ENCODE measurements around the gene EBPL.
"Not testable (repeated sequence)": the region's sequence is repeated elsewhere in the genome, so short reads cannot be mapped to it uniquely, and the experiment has no call there.

Gene EBPL

DNA sequence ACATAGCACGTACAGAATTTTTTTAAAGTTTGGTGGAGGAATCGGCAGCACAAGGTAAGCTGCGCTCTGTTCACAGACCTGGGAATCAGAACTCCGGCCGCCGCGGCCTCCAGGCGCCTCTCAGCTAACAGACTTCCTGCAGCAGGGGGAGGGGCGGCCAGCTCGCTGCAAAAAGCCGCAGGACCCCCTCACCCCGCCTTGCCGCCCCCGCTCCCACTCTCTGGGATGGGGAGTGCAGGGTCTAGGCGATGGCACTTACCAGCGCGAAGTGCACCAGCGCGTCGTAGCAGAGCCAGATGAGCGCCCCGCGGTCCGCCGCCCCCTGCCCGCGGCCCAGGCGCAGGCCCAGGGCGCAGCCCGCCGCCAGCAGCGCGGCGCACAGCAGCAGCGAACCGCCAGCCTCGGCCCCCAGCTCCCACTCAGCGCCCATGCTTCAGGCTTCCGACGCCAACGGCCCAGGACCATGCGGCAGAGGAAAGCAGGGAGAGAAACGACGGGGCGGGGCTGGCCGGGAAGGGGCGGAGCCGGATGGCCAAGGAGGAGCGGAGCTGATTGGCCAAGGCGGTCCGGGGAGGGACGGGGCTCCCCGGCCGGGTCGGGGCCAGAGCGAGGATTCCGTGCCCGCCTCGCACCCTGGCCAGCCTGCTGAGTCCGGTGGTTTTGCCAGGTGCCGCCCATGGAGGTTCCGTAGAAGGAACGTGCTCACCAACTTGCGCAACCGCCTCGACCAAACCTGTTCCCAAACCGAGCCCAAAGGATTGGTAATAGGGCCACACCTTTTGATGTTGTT, at the start of gene EBPL:
EBPL (minus strand) TSS at position 492 of the 790 bp plus-strand sequence; CDS start at position 430, 62 bp downstream.
- DNase-seq (ENCODE audit: low spot score), result peak; percentile 91

DNA sequence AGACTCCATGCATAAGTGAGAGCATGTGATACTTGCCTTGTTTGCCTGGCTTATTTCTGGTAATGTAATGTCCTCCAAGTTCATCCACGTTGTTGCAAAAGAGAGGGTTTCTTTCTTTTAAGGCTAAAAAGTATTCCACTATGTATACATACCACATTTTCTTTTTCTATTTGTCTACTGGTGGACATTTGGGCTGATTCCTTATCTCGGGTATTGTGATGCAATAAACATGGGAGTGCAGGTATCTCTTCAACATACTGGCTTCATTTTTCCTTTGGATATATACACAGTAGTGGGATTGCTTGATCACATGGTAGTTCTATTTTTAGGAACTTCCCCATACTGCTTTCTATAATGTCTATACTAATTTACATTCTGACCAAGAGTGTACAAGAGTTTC, 49.6 kb upstream of the EBPL start:
- DNase-seq (ENCODE audit: low spot score), result no peak

DNA sequence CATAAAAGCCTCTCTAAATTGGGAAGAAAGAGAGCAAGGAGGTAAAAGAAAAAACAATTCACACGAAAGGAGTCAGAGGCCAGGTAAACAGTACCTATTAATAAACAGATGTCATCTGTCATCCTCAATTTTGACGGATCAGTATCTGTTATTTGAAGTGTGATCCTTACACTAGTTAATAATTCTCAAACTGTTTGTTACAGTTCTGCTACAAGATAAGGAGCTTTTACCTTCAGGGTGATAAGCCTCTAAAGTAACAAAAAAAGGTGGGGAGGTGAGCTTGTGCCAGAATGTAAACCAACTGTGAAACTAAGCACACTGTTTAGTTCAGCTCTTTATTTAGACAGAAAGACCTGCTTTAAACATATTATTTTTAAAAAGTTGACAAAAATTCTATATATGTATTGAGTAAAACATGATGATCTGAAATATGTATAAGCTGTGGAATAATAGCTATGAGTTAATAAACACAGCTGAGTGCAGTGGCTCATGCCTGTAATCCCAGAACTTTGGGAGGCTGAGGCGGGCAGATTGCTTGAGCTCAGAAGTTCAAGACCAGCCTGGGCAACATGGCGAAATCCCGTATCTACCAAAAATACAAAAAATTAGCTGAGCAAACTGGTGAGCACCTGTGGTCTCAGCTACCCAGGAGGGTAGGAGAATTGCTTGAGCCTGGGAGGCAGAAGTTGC, 48.4 kb upstream of the EBPL start:
- no peak for DNase-seq (ENCODE audit: low spot score)

DNA sequence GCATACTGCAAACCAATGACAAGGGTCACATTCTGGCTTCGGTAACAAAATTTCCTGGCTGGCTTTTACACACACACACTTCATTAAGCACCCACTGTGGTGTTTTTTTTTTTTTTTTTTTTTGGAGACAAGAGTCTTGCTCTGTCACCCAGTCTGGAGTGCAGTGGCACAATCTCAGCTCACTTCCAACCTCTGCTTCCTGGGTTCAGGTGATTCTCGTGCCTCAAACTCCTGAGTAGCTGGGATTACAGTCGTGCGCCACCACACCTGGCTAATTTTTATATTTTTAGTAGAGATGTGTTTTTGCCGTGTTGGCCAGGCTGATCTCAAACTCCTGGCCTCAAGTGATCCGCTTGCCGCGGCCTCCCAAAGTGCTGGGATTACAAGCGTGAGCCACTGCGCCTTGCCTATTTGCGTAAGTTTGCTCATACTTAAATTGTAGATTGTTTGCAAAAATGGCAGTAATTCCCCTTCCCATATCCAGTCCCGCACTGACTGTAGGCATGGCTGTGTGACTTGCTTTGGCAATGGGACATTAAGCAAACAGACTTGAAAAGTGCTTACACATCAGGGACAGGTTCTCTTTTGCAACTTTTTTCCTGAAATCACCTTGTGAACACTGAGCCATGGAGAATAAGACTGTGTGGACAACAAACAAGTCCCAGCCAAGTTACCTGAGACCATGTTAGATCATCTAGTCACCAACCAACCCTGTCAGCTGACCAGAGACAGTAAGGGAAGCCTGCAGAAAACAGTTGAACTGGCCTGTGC, 42.1 kb upstream of the EBPL start:
- no peak for DNase-seq (ENCODE audit: low spot score)

DNA sequence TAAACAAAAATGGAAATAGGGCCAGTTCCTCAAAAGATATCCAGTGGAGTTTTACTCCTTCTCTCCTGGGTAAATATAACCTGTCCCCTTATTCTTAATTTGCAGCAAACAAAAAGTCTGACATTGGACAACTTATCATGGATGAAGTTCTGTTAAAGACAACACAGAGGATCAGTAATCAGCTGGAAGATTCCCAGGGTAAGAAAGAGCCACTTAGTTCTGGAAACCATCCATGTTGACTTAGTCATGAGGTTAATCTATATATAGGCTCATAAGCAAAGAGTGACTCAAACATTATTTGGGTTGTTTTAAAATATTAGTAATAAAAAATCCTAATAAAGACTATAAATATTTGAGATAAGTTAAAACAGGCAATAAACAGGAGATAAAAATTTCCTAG, 40.5 kb upstream of the EBPL start:
- no peak for DNase-seq (ENCODE audit: low spot score)

DNA sequence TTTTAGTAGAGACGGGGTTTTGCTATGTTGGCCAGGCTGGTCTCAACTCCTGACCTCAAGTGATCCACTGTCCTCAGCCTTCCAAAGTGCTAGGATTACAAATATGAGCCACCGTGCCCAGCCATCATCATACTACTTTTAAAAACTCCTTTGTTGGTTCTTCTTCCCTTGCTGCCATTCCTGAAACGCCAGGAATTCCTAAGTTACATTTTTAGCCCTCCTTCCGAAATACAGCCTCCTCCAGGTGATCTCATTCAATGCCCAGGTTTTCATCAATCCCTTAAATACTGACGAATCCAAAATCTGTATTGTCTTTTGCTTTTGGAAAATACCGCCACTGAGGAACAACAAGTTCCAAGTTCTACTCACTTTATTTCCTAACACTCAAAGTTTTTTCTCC, 25.3 kb upstream of the EBPL start:
- no peak for DNase-seq (ENCODE audit: low spot score)

DNA sequence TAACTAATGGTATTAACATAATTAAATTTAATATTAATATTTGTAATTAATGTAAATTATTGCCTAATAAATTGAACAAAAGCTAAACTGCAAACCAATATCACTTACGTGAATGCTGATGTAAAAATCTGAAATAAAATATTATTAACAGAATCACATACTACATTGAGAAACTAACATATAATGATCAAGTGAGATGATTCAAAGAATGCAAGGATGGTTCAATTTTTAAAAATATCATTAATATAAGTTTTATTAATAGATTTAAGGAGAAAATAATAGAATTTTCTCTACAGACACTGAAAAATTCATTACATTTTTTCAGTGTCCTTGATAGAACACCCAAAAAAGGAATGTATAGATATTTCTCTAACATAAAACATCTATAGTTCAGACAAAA, 23.5 kb upstream of the EBPL start:
- DNase-seq (ENCODE audit: low spot score), result no peak

DNA sequence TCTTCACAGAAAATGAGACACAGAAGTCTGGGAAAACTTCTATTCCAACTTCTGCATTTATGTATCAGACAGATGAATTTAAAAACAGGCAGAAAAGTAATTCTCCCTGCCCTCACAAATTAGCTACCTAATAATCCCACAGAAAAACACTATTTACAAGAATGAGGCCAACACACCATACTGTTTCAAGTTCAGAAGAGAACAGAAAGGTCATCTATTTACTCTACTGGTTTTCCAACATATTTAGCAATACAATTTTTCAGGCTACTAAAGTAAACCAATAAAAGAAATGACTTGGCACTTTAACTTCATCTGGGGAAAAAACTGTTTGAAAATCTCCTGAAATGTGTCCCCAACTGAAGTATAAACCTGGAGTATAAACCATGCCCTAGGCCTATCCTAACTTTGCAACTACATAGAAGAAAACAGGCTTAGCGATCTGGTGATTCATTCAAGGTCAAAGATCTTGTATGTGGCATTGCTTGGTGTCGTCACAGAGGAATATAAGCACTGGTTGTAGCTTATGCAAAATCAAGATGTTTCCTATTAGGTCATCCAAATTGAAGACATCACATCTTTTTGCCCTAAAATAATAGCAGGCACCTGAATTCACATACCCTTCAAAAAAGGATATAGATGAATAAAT, 20.1 kb upstream of the EBPL start:
- DNase-seq (ENCODE audit: low spot score), result peak; percentile 36

DNA sequence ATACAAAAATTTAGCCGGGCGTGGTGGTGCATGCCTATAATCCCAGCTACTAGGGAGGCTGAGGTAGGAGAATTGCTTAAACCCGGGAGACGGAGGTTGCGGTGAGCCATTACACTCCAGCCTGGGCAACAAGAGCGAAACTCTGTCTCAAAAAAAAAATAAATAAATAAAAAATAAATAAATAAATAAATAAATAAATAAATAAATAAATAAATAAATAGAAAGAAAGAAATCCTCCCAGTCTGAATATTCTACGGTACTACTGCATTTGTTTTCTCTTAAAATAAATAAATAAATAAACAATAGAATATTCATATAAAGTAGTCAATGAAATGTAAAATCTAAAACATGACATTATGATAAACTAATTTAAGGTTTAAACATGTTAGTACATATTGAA, 13.0 kb upstream of the EBPL start:
- DNase-seq (ENCODE audit: low spot score), result not testable (repeated sequence)

DNA sequence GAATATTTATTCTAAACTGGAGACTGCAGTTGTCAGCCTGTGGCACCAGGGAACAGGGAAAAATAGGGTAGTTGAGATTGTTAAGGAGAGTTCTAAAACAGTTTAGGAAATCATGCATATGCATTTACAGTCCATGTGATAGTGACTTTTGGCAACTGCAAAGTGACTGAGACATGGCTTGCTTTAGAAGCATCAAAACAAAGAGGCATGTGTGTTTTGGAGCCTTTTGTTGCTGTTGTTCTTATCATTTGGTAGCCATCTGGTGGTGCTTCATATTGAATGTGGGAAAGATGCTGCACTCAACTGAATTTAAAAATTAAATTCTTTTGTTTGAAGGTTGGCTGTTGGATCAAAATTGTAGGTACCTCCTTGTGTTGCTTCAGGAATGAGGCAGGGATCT, 10.2 kb upstream of the EBPL start:
- no peak for DNase-seq (ENCODE audit: low spot score)

DNA sequence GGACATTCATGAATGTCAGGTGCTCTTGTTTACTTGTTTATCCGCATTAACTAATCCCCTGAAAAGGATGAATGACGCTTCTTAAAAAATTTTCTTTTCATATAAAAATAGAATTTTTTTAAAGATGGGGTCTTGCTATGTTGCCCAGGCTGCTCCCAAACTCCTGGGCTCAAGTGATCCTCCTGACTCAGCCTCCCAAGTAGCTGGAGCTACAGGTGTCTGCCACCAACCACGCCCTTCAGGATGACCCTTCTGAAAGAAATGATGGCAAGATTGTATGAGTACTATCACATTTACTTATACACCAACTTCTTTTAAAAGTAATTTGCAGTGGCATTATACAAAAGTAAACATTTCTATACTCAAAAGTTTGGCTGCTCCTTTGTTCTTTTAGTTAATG, 6.2 kb upstream of the EBPL start:
- DNase-seq (ENCODE audit: low spot score), result no peak

DNA sequence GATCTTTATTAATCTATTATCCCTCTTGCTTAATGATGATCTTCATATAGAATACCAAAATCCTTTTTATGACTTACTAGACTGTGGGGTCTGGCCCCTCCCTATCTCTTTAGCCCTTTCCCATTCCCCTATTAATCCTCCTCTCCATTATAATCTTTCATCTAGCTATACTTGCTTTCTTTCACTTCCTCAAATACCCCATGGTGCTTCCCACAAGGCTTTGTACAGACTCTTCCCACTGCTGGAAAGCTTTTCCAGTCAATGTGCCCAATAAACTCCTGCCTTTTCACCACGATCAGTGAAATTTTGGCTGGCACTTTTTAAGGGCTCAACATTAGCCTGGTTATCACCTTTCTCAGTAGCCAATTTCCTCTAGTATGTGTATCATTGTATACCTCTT, 3.2 kb upstream of the EBPL start:
- DNase-seq (ENCODE audit: low spot score), result no peak

DNA sequence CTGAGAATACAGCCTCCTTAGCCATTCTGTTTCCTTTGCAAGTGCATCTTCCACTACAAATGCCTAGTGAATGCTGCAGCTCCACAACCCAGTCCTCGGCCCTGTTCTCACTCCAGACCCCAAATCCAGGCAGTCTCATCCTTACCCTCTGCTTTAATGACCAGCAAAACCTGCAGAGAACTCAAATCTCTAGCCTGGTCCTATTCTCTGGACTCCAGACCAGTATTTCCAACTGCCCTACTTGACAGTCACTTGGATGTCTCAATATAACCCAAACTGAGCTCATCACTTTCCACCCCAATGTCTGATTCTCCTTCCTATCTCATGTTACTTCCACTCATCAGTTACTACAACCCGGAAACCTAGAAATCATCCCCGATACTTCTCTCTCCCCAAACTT, 2.6 kb upstream of the EBPL start:
- no peak for DNase-seq (ENCODE audit: low spot score)

DNA sequence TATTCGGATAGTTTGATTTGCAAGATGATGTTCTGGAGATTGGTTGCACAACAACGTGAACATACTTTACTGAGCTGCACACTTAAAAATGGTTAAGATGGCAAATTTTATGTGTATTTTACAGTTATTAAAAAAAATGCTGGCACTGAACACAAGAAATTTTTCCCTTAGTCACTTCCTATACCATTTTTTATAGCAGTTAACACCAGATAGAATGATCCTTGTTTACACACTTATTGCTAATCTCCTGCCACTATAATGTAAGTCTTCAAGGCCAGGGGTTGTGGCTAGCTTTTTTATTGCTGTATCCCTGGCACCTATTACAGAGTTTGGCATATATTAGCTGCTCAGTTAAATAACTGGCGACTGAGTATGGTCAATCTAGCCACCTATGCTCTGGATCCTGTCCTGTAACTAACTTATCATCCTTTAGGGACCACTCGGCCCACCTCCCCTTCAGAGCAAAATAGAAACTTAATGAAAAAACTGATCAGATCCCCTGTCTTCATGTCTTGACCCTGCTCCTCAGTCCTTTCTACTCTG, 2.0 kb upstream of the EBPL start:
- DNase-seq (ENCODE audit: low spot score), result no peak

DNA sequence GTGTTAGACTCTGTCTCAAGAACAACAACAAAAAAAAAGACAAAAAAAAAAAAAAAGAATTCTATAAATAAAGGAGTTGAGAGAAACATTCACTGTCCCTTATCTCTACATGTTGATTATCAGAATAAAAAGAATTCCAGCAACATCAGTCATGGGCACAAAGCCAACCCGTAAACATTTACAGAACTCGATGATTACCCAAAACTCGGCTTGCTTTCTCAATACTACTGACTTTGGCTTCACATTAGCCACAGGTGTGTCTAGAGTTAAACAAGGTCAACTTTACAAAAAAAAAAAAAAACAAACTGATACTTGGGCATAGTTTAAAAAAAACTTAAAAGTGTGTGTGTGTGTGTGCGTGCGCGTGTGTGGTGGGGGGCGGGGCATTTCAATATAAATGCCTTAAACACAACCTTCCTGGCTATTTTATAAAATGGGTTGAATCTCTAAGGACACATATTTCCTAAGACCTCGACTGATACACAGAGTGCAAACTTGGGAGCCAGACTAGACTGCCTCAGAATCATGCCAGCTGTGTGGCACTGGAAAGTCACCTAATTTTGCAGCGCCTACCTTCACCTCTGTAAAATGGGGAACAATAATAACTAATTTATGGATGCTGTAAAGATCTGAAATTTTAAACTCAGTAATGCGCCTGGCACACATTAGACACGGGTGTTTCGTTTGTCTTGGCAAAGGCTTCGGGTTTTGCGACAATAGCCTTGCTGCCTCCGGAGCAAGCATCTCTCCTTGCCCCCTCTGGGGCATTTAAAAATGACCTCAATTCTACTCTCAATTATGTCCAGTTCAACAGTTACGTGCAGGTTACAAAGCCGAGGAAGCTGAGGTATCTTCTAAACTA, 922 bp downstream of the EBPL start:
- DNase-seq (ENCODE audit: low spot score), result peak; percentile 69

DNA sequence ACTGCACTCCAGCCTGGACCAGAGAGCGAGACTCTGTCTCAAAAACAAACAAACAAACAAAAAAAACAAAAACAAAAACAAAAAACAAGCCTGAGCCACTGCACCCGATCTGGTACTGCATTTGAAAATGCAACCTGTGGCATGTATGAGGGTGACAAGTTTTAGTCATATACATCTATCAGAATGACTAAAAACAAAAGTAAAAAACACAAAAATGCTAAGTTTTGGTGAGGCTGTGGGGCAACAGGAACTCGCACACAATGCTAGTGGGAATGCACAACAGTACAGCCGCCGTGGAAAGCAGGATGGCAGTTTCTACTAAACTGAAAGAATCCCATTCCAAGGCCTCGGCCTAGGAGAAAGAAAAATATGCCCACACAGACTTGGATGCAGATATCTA, 7.8 kb downstream of the EBPL start:
- no peak for DNase-seq (ENCODE audit: low spot score)

DNA sequence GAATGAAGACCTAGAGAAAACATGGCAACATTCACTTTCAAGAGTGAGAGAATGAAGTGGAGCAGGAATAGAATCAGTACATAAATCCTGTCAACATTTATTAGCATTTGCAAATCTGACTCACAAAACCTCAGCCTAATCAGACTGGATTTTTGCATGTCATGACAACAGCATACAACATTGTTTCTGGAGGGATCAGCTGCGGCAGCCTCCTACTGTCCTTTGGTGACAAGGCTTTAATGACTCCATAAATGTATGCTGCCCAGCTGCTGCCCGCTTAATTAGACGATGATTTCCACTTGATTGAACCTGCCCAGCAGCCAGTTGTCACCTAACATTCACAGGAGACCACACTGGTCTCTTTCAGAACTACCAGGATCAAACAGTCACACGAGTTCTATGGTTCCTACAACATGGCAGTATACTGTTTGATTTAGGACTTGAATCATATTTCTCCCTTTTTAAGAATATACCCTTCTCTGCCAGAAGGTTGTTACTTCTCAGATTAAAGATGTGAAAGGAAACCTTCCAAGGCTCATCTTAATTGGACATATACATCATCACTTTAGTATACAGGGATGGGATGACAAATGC, 9.3 kb downstream of the EBPL start:
- DNase-seq (ENCODE audit: low spot score), result no peak

DNA sequence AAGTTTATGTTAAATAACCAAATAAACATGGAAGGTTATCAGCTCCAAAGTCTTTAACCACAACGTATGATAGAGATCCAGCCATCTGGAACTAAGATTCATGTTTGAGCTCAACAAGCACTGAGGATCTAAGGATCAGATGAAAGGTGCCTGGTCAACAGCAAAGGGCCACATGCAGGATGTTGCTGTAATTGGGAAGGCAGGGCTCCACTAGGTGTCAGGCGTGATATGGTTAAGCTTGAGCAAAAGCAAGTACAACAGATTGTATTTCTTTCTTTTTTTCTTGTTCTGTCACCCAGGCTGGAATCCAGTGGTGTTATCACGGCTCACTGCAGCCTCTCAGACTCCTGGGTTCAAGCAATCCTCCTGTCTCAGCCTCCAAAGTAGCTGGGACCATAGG, 12.0 kb downstream of the EBPL start:
- DNase-seq (ENCODE audit: low spot score), result no peak

DNA sequence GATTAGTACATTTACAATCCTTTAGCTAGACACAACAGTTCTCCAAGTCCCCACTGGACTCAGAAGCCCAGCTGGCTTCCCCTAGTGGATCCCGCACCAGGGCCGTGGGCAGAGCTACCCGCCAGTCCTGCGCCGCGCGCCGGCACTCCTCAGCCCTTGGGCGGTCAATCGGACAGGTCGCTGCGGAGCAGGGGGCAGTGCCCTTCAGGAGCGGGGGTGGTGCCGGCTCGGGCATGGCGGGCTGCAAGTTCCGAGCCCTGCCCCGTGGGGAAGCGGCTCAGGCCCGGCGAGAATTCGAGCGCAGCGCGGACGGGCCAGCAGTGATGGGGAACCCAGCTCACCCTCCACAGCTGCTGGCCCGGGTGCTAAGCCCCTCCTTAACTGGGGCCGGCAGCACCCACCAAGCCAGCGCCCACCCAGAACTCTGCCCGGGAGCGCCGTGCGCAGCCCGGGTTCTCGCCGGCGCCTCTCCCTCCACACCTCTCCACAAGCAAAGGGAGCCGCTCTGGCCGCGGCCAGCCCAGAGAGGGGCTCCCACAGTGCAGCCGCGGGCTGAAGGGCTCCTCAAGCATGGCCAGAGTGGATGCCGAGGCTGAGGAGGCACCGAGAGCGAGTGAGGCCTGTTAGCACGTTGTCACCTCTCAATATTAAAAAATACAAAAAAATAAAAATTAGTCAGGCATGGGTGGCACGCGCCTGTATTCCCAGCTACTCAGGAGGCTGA, 12.9 kb downstream of the EBPL start:
- no peak for DNase-seq (ENCODE audit: low spot score)

Measured in RKO (cell line).